Astrocyte of the cerebellum (primary cell): ENCODE measurements around the gene IREB2.

Experiments
- DNase-seq: peaks from one replicate; pipeline ENCODE4 v3.0.0-alpha.2; 2011; ENCODE audit warnings: low read depth
- H3K4me3 ChIP-seq: 2 replicates; pipeline ENCODE4 v1.5.1; 2011; ENCODE audit warnings: mild to moderate bottlenecking, low read depth, low read length, moderate library complexity
- CTCF ChIP-seq: IDR thresholded peaks from 2 replicates; pipeline ENCODE4 v1.5.1; 2012; ENCODE audit warnings: low read length, low read depth, moderate library complexity, mild to moderate bottlenecking; ENCODE audit errors: missing control alignments
- in situ Hi-C: cut with HindIII; loops from 2 replicates; pipeline ENCODE4 v1.10.0; 2017; ENCODE audit warnings: low sequenced_read_pairs

The IREB2 gene

DNA sequence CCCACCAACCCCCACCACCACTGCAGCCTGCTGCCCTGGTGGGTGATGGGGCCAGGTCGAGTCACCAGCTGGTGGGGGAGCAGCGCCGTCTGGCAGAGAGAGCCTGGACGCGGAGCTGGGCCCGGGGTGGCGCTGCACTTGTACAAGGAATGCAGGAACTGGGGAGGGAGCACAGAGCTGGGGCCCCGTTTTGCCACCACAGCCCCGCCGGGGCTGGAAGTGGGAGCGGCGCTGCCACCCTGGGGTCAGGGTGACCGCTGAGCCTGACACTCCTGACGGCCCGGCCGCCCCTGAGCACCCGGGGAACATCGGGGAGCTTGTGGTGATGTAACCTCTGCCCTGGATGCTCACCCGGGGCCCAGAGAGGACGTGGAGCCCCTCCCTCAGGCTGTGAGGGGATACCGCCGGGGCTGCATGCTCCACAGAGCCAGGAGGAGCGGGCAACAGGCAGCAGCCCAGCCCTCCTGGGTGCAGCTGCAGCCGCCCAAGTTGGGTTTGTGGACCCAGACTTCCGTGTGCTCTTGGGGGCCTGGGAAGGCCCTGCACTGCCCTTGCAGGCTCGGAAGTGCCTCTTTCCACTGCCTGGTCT is 32.6 kb upstream of the IREB2 start:
- no peak for TF ChIP-seq CTCF
- in situ Hi-C loops = loop anchor here (5.0 to 25.0 kb wide), 2 partner anchors 73 to 118 kb away; partner anchors contain the start of gene SKIC8
- H3K4me3 ChIP-seq = no peak overlapping the region
- DNase-seq = no peak

DNA sequence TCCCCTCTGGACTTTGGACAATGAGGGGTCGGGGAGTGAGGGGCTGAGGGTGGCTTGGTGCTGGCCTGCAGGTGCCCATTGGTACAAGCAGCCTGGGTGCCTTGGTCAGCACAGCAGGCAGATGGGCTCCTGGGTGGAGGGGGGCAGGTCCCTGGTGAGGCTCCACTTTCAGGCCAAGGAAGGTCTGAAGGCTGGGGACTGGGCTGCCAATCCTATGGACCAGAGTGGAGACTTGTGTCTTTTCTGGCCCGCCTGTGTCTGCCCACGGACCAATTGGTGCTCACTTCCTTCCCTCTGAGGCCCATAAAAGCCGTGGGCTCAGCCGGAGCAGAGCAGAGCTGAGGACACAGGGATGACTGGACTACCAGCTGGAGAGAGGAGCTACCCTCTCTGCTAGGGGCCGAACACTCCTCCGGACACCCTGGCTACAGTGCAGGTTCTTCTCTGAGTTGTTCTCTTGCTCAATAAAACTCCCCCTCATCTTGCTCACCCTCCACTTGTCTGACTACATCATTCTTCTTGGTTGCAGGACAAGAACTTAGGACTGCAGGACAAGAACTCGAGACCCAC is 31.9 kb upstream of the IREB2 start:
- no peak for DNase-seq
- in situ Hi-C loops = loop anchor here (5.0 to 25.0 kb wide), 2 partner anchors 74 to 119 kb away; partner anchors contain the start of gene SKIC8
- no peak for TF ChIP-seq CTCF
- H3K4me3 ChIP-seq = no peak overlapping the region

- in situ Hi-C loops = loop anchor here (5.0 to 25.0 kb wide), 2 partner anchors 75 to 120 kb away; partner anchors contain the start of gene SKIC8
- no peak for TF ChIP-seq CTCF
- H3K4me3 ChIP-seq = no peak overlapping the region
- DNase-seq = no peak
These were observed 30.2 kb upstream of the IREB2 start for GRCh38 chr15:78407608-78408354.

DNA sequence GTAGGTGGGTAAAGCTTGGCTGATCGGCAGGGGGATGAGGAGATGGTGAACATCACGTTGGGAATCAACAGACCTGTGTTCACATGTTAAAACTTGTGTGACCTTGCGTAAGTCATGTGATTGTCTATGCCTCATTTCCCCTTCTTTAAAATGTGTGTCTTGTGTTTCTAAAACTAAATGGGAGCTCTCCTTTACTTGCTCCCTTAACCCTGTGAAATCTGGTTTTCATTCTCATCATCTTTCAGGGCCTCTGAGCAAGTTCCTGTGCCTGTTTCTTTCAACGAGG is 29.7 kb upstream of the IREB2 start:
- no peak for TF ChIP-seq CTCF
- in situ Hi-C loops = loop anchor here (5.0 to 25.0 kb wide), 2 partner anchors 76 to 121 kb away; partner anchors contain the start of gene SKIC8

GRCh38 chr15:78408961-78409360 is 29.1 kb upstream of the IREB2 start:
- H3K4me3 ChIP-seq = no peak overlapping the region
- in situ Hi-C loops = loop anchor here (5.0 to 25.0 kb wide), 2 partner anchors 77 to 122 kb away; partner anchors contain the start of gene SKIC8
- TF ChIP-seq CTCF = no peak
- no peak for DNase-seq

More for the DNA sequence above, 29.7 kb upstream of the IREB2 start:
- no peak overlapping the region for H3K4me3 ChIP-seq
- DNase-seq = no peak

DNA sequence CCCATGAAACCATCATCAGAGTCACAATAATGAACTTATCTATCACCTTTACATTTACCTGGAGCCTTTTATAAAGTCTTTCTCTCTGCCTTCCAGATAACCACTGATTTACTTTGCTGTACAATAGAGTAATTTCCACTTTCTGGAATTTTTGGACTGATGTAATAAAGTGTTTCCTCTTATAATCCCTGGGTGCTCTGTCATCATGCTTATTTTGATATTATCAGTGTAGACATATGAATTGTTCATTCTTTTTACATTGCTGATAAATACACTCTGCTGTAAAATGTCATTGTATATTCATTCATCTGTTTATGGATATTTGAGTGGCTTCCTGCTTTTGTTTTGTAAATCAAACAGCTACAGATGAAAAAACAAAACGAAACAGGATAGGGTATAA is 27.0 kb upstream of the IREB2 start:
- TF ChIP-seq CTCF = no peak
- in situ Hi-C loops = loop anchor here (25.0 kb wide), 1 partner anchor 124 kb away; the partner anchor contains the start of gene SKIC8
- H3K4me3 ChIP-seq = no peak overlapping the region
- no peak for DNase-seq
